WTC11 (cell line): ENCODE data around the gene SMYD3.

Experiments used
- CREM ChIP-seq: sonication (generic); formaldehyde crosslinking; IDR thresholded peaks from 2 replicates; pipeline ENCODE4 v1.8.1; 2022; ENCODE audit warnings: mild to moderate bottlenecking, missing genetic modification reagents, moderate library complexity
- CTCF ChIP-seq: fragments of 200-600 bp; IDR thresholded peaks from 2 replicates; pipeline ENCODE4 v1.8.0; 2022; ENCODE audit warnings: antibody characterized with exemption
- MAX ChIP-seq: sonication (generic); formaldehyde crosslinking; IDR thresholded peaks from 2 replicates; pipeline ENCODE4 v1.8.0; 2022; ENCODE audit warnings: mild to moderate bottlenecking, missing genetic modification reagents
- MXD4 ChIP-seq: fragments of 250-450 bp; sonication (Bioruptor Pico); IDR thresholded peaks from 2 replicates; pipeline ENCODE4 v1.8.0; 2021; ENCODE audit warnings: mild to moderate bottlenecking, moderate library complexity, borderline replicate concordance
- NFYB ChIP-seq: sonication (generic); formaldehyde crosslinking; conservative IDR thresholded peaks from 2 replicates; pipeline ENCODE4 v1.8.0; 2022; ENCODE audit warnings: low read depth, missing genetic modification reagents
- NR2C2 ChIP-seq: sonication (generic); formaldehyde crosslinking; IDR thresholded peaks from 2 replicates; pipeline ENCODE4 v1.8.0; 2022; ENCODE audit warnings: mild to moderate bottlenecking, missing genetic modification reagents
- SMAD3 ChIP-seq: sonication (generic); formaldehyde crosslinking; IDR thresholded peaks from 2 replicates; pipeline ENCODE4 v1.8.0; 2022; ENCODE audit warnings: missing genetic modification reagents, mild to moderate bottlenecking, borderline replicate concordance
- SP1 ChIP-seq: sonication (generic); formaldehyde crosslinking; conservative IDR thresholded peaks from 2 replicates; pipeline ENCODE4 v1.8.1; 2022; ENCODE audit warnings: missing genetic modification reagents
- TCF7 ChIP-seq: sonication (generic); formaldehyde crosslinking; IDR thresholded peaks from 2 replicates; pipeline ENCODE4 v1.8.0; 2022; ENCODE audit warnings: mild to moderate bottlenecking, low read depth, missing genetic modification reagents, moderate library complexity
- ZNF263 ChIP-seq: sonication (generic); formaldehyde crosslinking; IDR thresholded peaks from 2 replicates; pipeline ENCODE4 v1.8.1; 2022; ENCODE audit warnings: low read depth, mild to moderate bottlenecking, moderate library complexity, missing genetic modification reagents
- ZNF423 ChIP-seq: fragments of 250-450 bp; sonication (Bioruptor Pico); IDR thresholded peaks from 2 replicates; pipeline ENCODE4 v2.1.2; 2022; ENCODE audit warnings: mild to moderate bottlenecking, moderate library complexity
- TF ChIP-seq, protein P1 (sequence below): sonication (generic); formaldehyde crosslinking; IDR thresholded peaks from 2 replicates; pipeline ENCODE4 v1.8.0; 2023; ENCODE audit warnings: missing genetic modification reagents, mild to moderate bottlenecking, borderline replicate concordance
- TF ChIP-seq, protein P2 (sequence below): sonication (generic); formaldehyde crosslinking; IDR thresholded peaks from 2 replicates; pipeline ENCODE4 v1.8.1; 2022; ENCODE audit warnings: low read depth, missing genetic modification reagents, borderline replicate concordance
- TF ChIP-seq, protein P3 (sequence below): sonication (generic); formaldehyde crosslinking; IDR thresholded peaks from 2 replicates; pipeline ENCODE4 v1.8.0; 2023; ENCODE audit warnings: mild to moderate bottlenecking, missing genetic modification reagents

DNA sequence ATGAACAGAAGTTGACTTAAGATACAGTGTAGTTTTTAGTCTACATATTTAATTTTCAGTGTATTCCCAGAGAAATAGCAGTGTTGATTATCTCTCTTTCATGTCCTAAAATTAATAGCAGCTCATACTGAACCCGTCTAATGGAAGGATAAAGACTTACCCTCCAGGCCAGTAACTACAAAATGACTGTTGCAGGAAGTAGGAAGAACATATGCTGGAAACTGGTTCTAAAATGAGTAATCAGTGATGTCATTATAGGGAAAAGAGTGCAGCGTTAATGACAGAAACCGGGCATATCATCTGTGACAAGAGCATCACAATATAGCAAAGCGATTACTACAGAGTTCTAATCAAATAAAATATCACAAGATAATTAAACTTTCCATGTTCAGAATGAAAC, 385.5 kb downstream of the SMYD3 start:
- TF ChIP-seq, protein P1, sequence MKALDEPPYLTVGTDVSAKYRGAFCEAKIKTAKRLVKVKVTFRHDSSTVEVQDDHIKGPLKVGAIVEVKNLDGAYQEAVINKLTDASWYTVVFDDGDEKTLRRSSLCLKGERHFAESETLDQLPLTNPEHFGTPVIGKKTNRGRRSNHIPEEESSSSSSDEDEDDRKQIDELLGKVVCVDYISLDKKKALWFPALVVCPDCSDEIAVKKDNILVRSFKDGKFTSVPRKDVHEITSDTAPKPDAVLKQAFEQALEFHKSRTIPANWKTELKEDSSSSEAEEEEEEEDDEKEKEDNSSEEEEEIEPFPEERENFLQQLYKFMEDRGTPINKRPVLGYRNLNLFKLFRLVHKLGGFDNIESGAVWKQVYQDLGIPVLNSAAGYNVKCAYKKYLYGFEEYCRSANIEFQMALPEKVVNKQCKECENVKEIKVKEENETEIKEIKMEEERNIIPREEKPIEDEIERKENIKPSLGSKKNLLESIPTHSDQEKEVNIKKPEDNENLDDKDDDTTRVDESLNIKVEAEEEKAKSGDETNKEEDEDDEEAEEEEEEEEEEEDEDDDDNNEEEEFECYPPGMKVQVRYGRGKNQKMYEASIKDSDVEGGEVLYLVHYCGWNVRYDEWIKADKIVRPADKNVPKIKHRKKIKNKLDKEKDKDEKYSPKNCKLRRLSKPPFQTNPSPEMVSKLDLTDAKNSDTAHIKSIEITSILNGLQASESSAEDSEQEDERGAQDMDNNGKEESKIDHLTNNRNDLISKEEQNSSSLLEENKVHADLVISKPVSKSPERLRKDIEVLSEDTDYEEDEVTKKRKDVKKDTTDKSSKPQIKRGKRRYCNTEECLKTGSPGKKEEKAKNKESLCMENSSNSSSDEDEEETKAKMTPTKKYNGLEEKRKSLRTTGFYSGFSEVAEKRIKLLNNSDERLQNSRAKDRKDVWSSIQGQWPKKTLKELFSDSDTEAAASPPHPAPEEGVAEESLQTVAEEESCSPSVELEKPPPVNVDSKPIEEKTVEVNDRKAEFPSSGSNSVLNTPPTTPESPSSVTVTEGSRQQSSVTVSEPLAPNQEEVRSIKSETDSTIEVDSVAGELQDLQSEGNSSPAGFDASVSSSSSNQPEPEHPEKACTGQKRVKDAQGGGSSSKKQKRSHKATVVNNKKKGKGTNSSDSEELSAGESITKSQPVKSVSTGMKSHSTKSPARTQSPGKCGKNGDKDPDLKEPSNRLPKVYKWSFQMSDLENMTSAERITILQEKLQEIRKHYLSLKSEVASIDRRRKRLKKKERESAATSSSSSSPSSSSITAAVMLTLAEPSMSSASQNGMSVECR (CRISPR knock-in tag), result no peak
- TF ChIP-seq NFYB (no peak), MAX (CRISPR knock-in tag) (no peak), SP1 (CRISPR knock-in tag) (no peak), CTCF (no peak), TCF7 (CRISPR knock-in tag) (no peak), ZNF263 (CRISPR knock-in tag) (no peak), NR2C2 (CRISPR knock-in tag) (no peak), CREM (no peak), ZNF423 (CRISPR knock-in tag) (no peak), SMAD3 (no peak), MXD4 (CRISPR knock-in tag) (no peak)
- TF ChIP-seq, protein P2, sequence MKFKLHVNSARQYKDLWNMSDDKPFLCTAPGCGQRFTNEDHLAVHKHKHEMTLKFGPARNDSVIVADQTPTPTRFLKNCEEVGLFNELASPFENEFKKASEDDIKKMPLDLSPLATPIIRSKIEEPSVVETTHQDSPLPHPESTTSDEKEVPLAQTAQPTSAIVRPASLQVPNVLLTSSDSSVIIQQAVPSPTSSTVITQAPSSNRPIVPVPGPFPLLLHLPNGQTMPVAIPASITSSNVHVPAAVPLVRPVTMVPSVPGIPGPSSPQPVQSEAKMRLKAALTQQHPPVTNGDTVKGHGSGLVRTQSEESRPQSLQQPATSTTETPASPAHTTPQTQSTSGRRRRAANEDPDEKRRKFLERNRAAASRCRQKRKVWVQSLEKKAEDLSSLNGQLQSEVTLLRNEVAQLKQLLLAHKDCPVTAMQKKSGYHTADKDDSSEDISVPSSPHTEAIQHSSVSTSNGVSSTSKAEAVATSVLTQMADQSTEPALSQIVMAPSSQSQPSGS (CRISPR knock-in tag), result no peak
- TF ChIP-seq, protein P3, sequence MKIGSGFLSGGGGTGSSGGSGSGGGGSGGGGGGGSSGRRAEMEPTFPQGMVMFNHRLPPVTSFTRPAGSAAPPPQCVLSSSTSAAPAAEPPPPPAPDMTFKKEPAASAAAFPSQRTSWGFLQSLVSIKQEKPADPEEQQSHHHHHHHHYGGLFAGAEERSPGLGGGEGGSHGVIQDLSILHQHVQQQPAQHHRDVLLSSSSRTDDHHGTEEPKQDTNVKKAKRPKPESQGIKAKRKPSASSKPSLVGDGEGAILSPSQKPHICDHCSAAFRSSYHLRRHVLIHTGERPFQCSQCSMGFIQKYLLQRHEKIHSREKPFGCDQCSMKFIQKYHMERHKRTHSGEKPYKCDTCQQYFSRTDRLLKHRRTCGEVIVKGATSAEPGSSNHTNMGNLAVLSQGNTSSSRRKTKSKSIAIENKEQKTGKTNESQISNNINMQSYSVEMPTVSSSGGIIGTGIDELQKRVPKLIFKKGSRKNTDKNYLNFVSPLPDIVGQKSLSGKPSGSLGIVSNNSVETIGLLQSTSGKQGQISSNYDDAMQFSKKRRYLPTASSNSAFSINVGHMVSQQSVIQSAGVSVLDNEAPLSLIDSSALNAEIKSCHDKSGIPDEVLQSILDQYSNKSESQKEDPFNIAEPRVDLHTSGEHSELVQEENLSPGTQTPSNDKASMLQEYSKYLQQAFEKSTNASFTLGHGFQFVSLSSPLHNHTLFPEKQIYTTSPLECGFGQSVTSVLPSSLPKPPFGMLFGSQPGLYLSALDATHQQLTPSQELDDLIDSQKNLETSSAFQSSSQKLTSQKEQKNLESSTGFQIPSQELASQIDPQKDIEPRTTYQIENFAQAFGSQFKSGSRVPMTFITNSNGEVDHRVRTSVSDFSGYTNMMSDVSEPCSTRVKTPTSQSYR, result no peak
